ENCODE results near the gene HM13.

- TF ChIP-seq CTCF (conservative IDR thresholded peaks at IDR 0.05 in 1 of 2, IDR thresholded peaks at IDR 0.05 in 1 of 2; ENCODE audit: extremely low read depth in 1 of 2, insufficient read depth in 1 of 2, low read depth in 1 of 2, low read length in 2 of 2) (no peak), EZH2 (IDR thresholded peaks at IDR 0.05; ENCODE audit: borderline replicate concordance, low read length) (no peak)
Observed at GRCh38 chr20:31595380-31595653, 81.1 kb downstream of the HM13 start.
